AG09319 (cell line): Measurements from ENCODE around the gene NUMB.
"Not testable (repeated sequence)": the region's sequence is repeated elsewhere in the genome, so short reads cannot be mapped to it uniquely, and the experiment has no call there.

Experiments
- DNase-seq: peaks from one replicate; pipeline ENCODE4 v3.0.0-alpha.2; 2010; ENCODE audit warnings: low read depth; ENCODE audit errors: extremely low read depth
- CTCF ChIP-seq: IDR thresholded peaks from 2 replicates; pipeline ENCODE4 v1.5.1; 2011; ENCODE audit warnings: low read depth, mild to moderate bottlenecking, inconsistent platforms, low read length, moderate library complexity

Gene NUMB

GRCh38 chr14:73392329-73393257 is 65.8 kb downstream of the NUMB start:
- TF ChIP-seq CTCF, result no peak
- no peak for DNase-seq

- not testable (repeated sequence) for DNase-seq
These were observed 70.5 kb downstream of the NUMB start for GRCh38 chr14:73387860-73388259.

GRCh38 chr14:73386342-73386741 is 72.0 kb downstream of the NUMB start:
- DNase-seq, result no peak
- no peak for TF ChIP-seq CTCF

GRCh38 chr14:73385021-73385420 is 73.3 kb downstream of the NUMB start:
- not testable (repeated sequence) for DNase-seq

GRCh38 chr14:73383356-73383755 is 75.0 kb downstream of the NUMB start:
- DNase-seq, result no peak
- no peak for TF ChIP-seq CTCF

- DNase-seq, result no peak
- TF ChIP-seq CTCF, result no peak
These were observed 76.8 kb downstream of the NUMB start for GRCh38 chr14:73381380-73382013.

- TF ChIP-seq CTCF, result no peak
- DNase-seq, result no peak
These were observed 81.8 kb downstream of the NUMB start for GRCh38 chr14:73376585-73376984.

GRCh38 chr14:73375861-73376260 is 82.5 kb downstream of the NUMB start:
- no peak for DNase-seq
- no peak for TF ChIP-seq CTCF
